ENCODE measurements around the gene UGT3A2. TPM values are rescaled to one million over a fixed set of nuclear protein-coding genes. Genes with fewer than 3 reads are reported as not detected.

Gene UGT3A2, protein sequence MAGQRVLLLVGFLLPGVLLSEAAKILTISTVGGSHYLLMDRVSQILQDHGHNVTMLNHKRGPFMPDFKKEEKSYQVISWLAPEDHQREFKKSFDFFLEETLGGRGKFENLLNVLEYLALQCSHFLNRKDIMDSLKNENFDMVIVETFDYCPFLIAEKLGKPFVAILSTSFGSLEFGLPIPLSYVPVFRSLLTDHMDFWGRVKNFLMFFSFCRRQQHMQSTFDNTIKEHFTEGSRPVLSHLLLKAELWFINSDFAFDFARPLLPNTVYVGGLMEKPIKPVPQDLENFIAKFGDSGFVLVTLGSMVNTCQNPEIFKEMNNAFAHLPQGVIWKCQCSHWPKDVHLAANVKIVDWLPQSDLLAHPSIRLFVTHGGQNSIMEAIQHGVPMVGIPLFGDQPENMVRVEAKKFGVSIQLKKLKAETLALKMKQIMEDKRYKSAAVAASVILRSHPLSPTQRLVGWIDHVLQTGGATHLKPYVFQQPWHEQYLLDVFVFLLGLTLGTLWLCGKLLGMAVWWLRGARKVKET
- not detected for total RNA-seq

GRCh38 chr5:36066540-36067210, at the start of gene UGT3A2:
TSS of gene UGT3A2 (minus strand) at chr5:36066882. CDS start at chr5:36066789, 93 bp downstream.
- POLR2A ChIA-PET, result no interaction called here
- CTCF ChIA-PET, result interaction anchor here (1.0 kb wide), 1 partner anchor 13 kb away, joined by 4 read pairs; no protein-coding TSS in a partner anchor

GRCh38 chr5:36111238-36111637, 44.6 kb upstream of the UGT3A2 start:
- CTCF ChIA-PET, result no interaction called here
- POLR2A ChIA-PET, result no interaction called here

- ChIA-PET CTCF (no interaction called here), POLR2A (no interaction called here)
These were observed 42.2 kb upstream of the UGT3A2 start for GRCh38 chr5:36108758-36109460.

DNA sequence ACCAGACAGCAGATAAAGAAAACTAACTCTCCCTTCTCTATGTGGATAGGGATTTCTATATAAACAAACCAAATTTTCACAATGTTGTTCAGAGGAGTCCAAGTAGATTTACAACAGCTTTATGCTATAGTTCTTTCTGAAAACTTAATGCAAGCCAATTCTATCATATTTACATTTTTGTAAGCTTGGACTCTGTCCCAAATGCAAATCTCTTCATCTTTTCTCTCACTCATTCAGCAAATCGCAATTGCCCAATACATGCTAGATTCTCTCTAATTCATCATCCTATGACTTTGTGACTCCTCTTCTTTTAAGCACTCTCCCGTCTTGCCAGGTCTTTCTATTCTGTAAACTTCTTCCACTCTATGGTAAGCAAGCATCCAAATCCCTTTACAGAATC, 39.1 kb upstream of the UGT3A2 start:
- POLR2A ChIA-PET, result no interaction called here

DNA sequence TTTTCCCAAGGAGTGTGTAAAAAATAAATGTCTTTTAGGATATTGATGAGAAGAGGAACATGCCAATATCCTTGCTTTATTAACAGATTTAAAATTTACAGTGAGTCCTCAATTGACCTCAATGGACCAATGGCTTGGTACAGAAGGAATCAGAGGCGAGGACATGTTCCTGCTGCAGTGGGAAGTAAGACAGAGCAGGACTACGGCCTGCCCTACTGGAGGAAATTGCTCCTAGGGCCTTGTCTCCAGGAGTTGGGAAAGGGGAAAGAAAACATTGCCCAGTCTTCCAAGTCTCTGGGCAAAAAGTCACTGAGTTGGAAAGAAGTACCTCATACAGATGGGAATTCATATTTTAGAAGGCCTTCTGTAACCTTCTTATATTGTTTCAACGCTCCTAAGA, 33.1 kb upstream of the UGT3A2 start:
- CTCF ChIA-PET, result no interaction called here

More for the DNA sequence above, 39.1 kb upstream of the UGT3A2 start:
- CTCF ChIA-PET, result no interaction called here

DNA sequence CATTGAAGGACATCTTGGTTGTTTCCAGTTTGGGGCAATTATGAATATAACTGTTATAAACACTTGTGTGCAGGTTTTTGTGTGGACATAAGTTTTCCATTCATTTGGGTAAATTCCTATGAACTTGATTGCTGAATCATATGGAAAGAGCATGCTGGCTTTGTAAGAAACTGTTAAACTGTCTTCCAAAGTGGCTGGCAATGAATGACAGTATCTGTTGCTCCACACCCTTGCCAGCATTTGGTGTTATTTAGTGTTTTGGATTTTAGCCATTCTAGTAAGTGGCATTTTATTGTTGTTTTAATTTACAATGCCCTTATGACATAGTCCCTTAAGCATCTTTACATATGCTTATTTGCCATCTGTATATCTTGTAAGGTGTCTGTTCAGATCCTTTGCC, 29.8 kb upstream of the UGT3A2 start:
- POLR2A ChIA-PET, result no interaction called here
- CTCF ChIA-PET, result no interaction called here

More for the DNA sequence above, 33.1 kb upstream of the UGT3A2 start:
- POLR2A ChIA-PET, result no interaction called here

GRCh38 chr5:36089989-36090388, 23.3 kb upstream of the UGT3A2 start:
- ChIA-PET CTCF (interaction anchor here (1.6 kb wide), 1 partner anchor 11 kb away, joined by 5 read pairs; no protein-coding TSS in a partner anchor), POLR2A (no interaction called here)

DNA sequence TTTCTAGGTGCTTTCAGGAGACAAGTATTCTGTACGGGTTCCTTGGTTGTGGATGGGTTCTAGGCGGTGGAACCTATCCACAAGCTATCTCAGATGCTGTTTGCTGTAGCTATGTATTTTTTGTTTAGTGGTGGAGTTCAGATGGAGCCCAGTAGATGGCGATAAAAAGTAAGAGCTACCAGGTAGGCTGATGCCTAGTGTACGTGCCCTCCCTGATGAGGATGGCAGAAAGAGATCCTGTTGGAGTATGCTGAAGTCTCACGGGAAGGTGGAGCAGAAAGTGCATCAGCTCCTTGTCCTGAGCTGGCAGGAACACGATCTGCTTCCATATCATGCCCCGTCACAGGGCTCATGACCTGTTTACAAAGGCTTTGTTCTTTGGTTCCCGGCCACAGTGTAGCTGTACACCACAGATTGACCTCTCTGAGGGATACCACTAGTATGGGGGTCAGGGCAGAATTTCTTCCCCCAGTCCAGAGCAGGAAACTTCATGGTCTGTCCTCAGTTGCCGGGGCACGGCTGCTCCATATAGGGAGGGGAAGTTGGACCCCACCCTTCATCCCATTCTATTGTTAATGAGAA, 12.6 kb upstream of the UGT3A2 start:
- ChIA-PET CTCF (interaction anchor here (0.5 to 2.3 kb wide), 12 partner anchors 8 to 350 kb away, joined by 3 to 6 read pairs (median 3); partner anchors contain the start of gene UGT3A2), POLR2A (no interaction called here)

- ChIA-PET POLR2A (no interaction called here), CTCF (interaction anchor here (0.6 to 2.3 kb wide), 8 partner anchors 7 to 226 kb away, joined by 3 to 6 read pairs (median 3); partner anchors contain the start of gene UGT3A2)
These were observed 11.7 kb upstream of the UGT3A2 start for GRCh38 chr5:36078430-36078829.

- CTCF ChIA-PET, result interaction anchor here (0.6 kb wide), 1 partner anchor 11 kb away, joined by 3 read pairs; no protein-coding TSS in a partner anchor
- POLR2A ChIA-PET, result no interaction called here
These were observed 7.0 kb upstream of the UGT3A2 start for GRCh38 chr5:36073595-36074216.

DNA sequence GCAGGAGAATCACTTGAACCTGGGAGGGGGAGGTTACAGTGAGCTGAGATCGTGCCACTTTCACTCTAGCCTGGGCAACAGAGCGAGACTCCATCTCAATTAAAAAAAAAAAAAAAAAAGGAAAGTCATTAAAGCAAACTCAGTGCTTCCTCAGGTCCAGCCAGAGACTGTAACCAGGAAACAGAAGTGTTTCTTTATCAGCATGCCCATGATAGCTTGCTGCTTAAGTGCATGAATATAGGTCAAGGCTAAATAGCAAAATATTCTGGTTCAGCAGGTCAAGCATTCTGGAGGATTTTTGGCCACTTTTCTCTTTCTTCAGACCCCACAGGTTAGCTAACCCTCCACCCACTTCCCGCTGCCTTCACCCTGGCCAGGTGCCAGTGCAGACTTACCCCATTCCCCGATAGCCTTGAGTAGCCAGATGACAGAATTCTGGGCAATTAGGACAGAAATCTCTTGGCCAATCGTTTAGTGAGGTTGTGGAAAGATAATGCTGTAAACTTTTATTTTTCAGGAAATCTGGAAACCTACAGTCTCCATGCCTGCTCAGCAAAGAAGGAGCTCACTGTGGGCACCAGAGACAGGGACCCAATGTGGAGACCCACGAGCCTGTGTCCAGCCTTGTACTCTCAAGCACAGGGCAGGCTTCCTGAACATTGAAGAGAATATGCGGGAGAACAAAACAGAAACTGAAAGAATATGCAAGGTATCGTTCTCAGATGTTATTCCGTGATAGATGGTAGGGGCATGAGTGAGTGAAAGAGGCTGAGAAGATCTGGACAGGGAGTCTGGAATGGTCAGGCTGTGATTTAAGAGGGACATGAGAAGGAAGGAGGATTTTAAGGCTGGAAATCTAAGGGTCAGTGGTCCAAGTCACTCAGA, 4.2 kb upstream of the UGT3A2 start:
- ChIA-PET CTCF (interaction anchor here (0.7 to 1.0 kb wide), 2 partner anchors 8 to 119 kb away, joined by 3 to 4 read pairs; no protein-coding TSS in a partner anchor), POLR2A (no interaction called here)

- POLR2A ChIA-PET, result no interaction called here
- CTCF ChIA-PET, result no interaction called here
These were observed 2.1 kb upstream of the UGT3A2 start for GRCh38 chr5:36068751-36069281.

DNA sequence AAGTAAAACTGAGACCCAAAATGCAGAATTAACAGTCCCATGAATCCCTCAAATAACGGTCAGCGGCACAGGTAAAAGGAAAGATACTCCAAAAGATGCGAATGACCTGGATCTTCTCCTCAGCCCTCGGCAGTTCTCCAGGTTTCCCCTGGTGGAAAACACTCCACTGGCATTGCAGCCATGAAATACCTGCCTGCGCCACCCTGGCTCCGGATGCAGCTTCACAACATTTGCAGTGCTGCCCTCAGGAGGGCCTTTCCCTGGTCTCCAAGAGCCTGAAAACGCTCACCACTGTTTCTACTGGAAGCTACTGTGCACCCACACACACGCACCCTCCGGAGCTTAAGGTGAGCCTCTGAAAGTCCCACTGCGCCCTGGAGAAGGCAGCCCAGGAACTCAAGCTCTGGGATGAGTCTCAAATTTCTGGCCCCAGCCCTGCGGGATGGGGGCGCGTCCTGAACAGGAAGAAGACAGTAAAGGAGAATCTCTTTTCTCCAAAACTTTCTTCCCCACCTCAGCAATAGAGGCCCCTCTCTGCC, 612 bp downstream of the UGT3A2 start:
- ChIA-PET CTCF (no interaction called here), POLR2A (no interaction called here)

DNA sequence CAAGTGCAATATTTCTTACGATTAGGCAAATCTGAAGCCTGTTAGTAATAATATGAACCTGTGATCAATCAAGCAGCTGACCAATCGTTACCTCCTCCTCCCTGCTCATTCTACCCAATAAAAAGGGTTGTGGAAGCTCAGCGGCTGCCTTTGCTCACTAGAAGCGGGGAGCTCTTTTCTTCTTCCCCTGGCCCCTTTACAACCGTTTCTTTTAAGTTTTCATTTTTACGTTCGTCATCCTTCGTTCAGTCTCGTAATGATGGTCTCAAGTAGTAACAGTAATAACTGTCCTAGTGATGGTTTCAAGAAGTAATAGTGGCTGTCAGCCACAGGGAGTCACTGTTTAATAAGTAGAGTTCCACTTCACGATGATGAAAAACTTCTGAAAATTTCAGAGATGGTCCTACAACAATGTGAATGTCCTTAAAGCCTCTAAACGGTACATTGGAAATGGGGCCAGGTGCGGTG, 6.2 kb downstream of the UGT3A2 start:
- ChIA-PET POLR2A (no interaction called here), CTCF (no interaction called here)

- ChIA-PET POLR2A (no interaction called here), CTCF (no interaction called here)
These were observed 6.9 kb downstream of the UGT3A2 start for GRCh38 chr5:36059571-36060419.

- CTCF ChIA-PET, result no interaction called here
- POLR2A ChIA-PET, result no interaction called here
These were observed 7.9 kb downstream of the UGT3A2 start for GRCh38 chr5:36058776-36059175.

DNA sequence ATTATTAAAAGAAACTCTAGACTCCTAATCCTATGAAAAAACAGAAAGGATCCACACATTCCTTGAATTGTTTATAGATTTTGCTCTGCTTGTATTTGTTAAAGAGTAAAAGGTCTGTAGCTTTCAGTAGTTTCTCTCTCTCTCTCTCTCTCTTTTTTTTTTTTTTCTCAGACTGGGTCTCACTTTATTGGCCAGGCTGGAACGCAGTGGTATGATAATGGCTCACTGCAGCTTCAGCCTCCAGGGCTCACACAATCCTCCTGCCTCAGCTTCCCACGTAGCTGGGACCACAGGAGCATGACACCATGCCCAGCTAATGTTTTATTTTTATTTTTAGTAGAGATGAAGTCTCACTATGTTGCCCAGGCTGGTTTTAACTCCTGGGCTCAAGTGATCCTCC, 9.3 kb downstream of the UGT3A2 start:
- ChIA-PET POLR2A (interaction anchor here (0.6 kb wide), 1 partner anchor 445 kb away, joined by 8 read pairs; no protein-coding TSS in a partner anchor), CTCF (no interaction called here)
